Measurements from ENCODE around the gene GSTM5.
"Not testable (repeated sequence)": the region's sequence is repeated elsewhere in the genome, so short reads cannot be mapped to it uniquely, and the experiment has no call there.

The GSTM5 gene

GRCh38 chr1:109677459-109677858, 34.6 kb upstream of the GSTM5 start:
- Histone ChIP-seq H3K4me1 (no peaks in the 10 kb centered on the region), H4K20me1 (no peaks in the 10 kb centered on the region), H3K4me2 (no peak overlapping the region), H3K27ac (no peak overlapping the region), H3K9ac (no peak overlapping the region), H3K9me3 (no peaks in the 10 kb centered on the region), H3K36me3 (no peaks in the 10 kb centered on the region), H3K4me3 (no peak overlapping the region), H3K27me3 (no peaks in the 10 kb centered on the region)
- TF ChIP-seq Cebpa-rat (IDR thresholded peaks at IDR 0.05): no peak

- H3K9me3 ChIP-seq, H3K9ac ChIP-seq, H3K4me2 ChIP-seq, H3K36me3 ChIP-seq, H3K4me1 ChIP-seq, H3K27me3 ChIP-seq, H4K20me1 ChIP-seq, H3K4me3 ChIP-seq, H3K27ac ChIP-seq: not testable (repeated sequence)
Measured at GRCh38 chr1:109678637-109679036, 33.4 kb upstream of the GSTM5 start.

GRCh38 chr1:109684777-109685176, 27.3 kb upstream of the GSTM5 start:
- H4K20me1 ChIP-seq, H3K4me2 ChIP-seq, H3K4me3 ChIP-seq, H3K27ac ChIP-seq, H3K27me3 ChIP-seq, H3K9ac ChIP-seq, H3K36me3 ChIP-seq, H3K9me3 ChIP-seq: not testable (repeated sequence)
- peaks cover 14% of the 10 kb centered on the region for H3K4me1 ChIP-seq

- H3K4me1 ChIP-seq: peaks cover 14% of the 10 kb centered on the region
- H3K27ac ChIP-seq, H3K4me2 ChIP-seq, H3K27me3 ChIP-seq, H3K9me3 ChIP-seq, H3K9ac ChIP-seq, H4K20me1 ChIP-seq, H3K4me3 ChIP-seq: not testable (repeated sequence)
- peaks cover 14% of the 10 kb centered on the region for H3K36me3 ChIP-seq
Measured at GRCh38 chr1:109685399-109685798, 26.7 kb upstream of the GSTM5 start.

GRCh38 chr1:109685890-109686289, 26.2 kb upstream of the GSTM5 start:
- H4K20me1 ChIP-seq, H3K9me3 ChIP-seq, H3K4me2 ChIP-seq, H3K27me3 ChIP-seq, H3K27ac ChIP-seq, H3K9ac ChIP-seq, H3K4me3 ChIP-seq: not testable (repeated sequence)
- Histone ChIP-seq H3K36me3 (peaks cover 19% of the 10 kb centered on the region), H3K4me1 (peaks cover 14% of the 10 kb centered on the region)

GRCh38 chr1:109687109-109687508, 24.9 kb upstream of the GSTM5 start:
- peaks cover 14% of the 10 kb centered on the region for H3K4me1 ChIP-seq
- not testable (repeated sequence) for H3K9me3 ChIP-seq, H3K27me3 ChIP-seq, H4K20me1 ChIP-seq
- peak overlapping the region; percentile 86 for H3K27ac ChIP-seq
- peak overlapping the region; percentile 69 for H3K4me3 ChIP-seq
- peaks cover 30% of the 10 kb centered on the region for H3K36me3 ChIP-seq
- H3K4me2 ChIP-seq: peak overlapping the region; percentile 89
- H3K9ac ChIP-seq: peak overlapping the region; percentile 84

- Histone ChIP-seq H3K27ac (peak within 1 kb of the TSS; percentile 86), H3K4me2 (peak within 1 kb of the TSS; percentile 89), H4K20me1 (no peaks in the 10 kb centered on the region), H3K27me3 (no peaks in the 10 kb centered on the region), H3K9ac (peak within 1 kb of the TSS; percentile 84), H3K36me3 (peaks cover 38% of the 10 kb centered on the region), H3K4me1 (peaks cover 14% of the 10 kb centered on the region), H3K4me3 (peak within 1 kb of the TSS; percentile 69), H3K9me3 (peaks cover 9% of the 10 kb centered on the region)
- no peak for TF ChIP-seq Cebpa-rat (IDR thresholded peaks at IDR 0.05)
Measured at GRCh38 chr1:109687641-109688499, 24.2 kb upstream of the GSTM5 start, which contains the start of gene GSTM1. Gene GSTM1 (plus strand): TSS chr1:109687817. CDS start chr1:109687874, 57 bp downstream.

- H3K4me1 ChIP-seq: peaks cover 14% of the 10 kb centered on the region
Measured at GRCh38 chr1:109689844-109690405, 22.1 kb upstream of the GSTM5 start.

GRCh38 chr1:109691759-109692158, 20.3 kb upstream of the GSTM5 start:
- Histone ChIP-seq H4K20me1 (no peaks in the 10 kb centered on the region), H3K4me2 (no peak overlapping the region), H3K9me3 (no peaks in the 10 kb centered on the region), H3K9ac (no peak overlapping the region), H3K27ac (no peak overlapping the region), H3K4me3 (no peak overlapping the region), H3K27me3 (no peaks in the 10 kb centered on the region), H3K4me1 (peaks cover 14% of the 10 kb centered on the region), H3K36me3 (peaks cover 59% of the 10 kb centered on the region)
- no peak for TF ChIP-seq Cebpa-rat (IDR thresholded peaks at IDR 0.05)

More at GRCh38 chr1:109689844-109690405, 22.1 kb upstream of the GSTM5 start:
- H3K9me3 ChIP-seq: peaks cover 2% of the 10 kb centered on the region
- TF ChIP-seq Cebpa-rat (IDR thresholded peaks at IDR 0.05): no peak
- H4K20me1 ChIP-seq: no peaks in the 10 kb centered on the region
- H3K9ac ChIP-seq: no peak overlapping the region
- H3K36me3 ChIP-seq: peaks cover 45% of the 10 kb centered on the region
- H3K27ac ChIP-seq: no peak overlapping the region
- no peak overlapping the region for H3K4me3 ChIP-seq
- no peak overlapping the region for H3K4me2 ChIP-seq
- H3K27me3 ChIP-seq: no peaks in the 10 kb centered on the region

- not testable (repeated sequence) for H3K9ac ChIP-seq, H3K4me1 ChIP-seq, H3K27me3 ChIP-seq, H3K4me2 ChIP-seq, H3K27ac ChIP-seq, H4K20me1 ChIP-seq, H3K9me3 ChIP-seq, H3K4me3 ChIP-seq
- peaks cover 62% of the 10 kb centered on the region for H3K36me3 ChIP-seq
Measured at GRCh38 chr1:109694400-109694799, 17.7 kb upstream of the GSTM5 start.

GRCh38 chr1:109695138-109695537, 16.9 kb upstream of the GSTM5 start:
- H4K20me1 ChIP-seq, H3K4me3 ChIP-seq, H3K4me2 ChIP-seq, H3K4me1 ChIP-seq, H3K9ac ChIP-seq, H3K27me3 ChIP-seq, H3K9me3 ChIP-seq, H3K27ac ChIP-seq: not testable (repeated sequence)
- peaks cover 54% of the 10 kb centered on the region for H3K36me3 ChIP-seq

All from BLaER1 (cell line).